Superior temporal gyrus (tissue), 1 donor: ENCODE measurements around the gene SLC7A6.

Experiments used
- DNase-seq: peaks from one replicate; pipeline ENCODE4 v3.0.0-alpha.2; 2016; ENCODE audit errors: extremely low spot score

The SLC7A6 gene

DNA sequence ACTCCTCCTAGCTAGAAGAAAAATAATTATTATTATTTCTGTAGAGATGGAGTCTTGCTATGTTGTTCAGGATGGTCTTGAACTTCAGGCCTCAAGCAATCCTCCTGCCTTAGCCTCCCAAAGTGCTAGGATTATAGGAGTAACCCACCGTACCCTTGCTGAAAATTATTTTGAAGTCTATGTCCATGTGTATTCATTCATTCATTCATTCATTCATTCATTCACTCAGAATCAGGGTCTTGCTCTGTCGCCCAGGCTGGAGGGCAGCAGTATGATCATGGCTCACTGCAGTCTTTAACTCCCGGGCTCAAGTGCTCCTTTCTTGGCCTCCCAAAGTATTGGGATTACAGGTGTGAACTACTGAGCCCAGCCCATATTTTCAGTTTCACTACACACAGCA, 42.3 kb downstream of the SLC7A6 start:
- no peak for DNase-seq

DNA sequence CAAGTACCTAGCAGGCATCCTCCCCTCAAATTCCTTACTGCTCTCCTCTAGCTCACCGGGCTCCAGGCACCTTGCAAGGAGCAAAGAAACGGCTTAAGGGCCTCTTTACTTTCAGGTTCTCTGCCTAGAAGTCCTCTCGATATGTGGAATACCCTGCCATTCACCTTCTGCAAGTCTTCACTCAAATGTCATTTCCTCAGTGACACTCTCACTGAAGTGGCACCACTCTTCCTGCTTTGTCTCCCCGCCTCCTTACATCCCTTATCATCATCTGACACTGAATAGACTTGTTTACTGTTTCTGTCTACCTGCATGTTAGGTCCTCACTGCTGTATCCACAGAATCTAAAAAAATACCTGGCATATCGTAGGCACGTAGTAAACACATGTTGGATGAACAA, 45.5 kb downstream of the SLC7A6 start:
- no peak for DNase-seq

DNA sequence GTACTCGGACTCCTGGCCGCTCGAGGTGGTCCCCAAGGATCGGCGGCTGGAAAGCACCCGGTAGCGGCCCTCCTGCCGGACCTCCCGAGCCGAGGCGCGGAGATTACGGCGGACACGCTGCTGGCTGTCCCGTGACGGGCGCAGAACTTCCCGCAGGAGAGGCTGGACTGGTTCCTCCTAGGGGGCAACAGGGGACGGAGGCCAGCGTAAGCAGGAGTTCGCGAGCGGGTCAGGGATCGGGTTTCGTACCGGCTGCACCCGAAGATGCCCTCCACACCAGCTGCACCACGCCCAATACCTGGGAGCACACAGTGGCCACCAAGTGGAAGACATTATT, 46.1 kb downstream of the SLC7A6 start:
- no peak for DNase-seq

DNA sequence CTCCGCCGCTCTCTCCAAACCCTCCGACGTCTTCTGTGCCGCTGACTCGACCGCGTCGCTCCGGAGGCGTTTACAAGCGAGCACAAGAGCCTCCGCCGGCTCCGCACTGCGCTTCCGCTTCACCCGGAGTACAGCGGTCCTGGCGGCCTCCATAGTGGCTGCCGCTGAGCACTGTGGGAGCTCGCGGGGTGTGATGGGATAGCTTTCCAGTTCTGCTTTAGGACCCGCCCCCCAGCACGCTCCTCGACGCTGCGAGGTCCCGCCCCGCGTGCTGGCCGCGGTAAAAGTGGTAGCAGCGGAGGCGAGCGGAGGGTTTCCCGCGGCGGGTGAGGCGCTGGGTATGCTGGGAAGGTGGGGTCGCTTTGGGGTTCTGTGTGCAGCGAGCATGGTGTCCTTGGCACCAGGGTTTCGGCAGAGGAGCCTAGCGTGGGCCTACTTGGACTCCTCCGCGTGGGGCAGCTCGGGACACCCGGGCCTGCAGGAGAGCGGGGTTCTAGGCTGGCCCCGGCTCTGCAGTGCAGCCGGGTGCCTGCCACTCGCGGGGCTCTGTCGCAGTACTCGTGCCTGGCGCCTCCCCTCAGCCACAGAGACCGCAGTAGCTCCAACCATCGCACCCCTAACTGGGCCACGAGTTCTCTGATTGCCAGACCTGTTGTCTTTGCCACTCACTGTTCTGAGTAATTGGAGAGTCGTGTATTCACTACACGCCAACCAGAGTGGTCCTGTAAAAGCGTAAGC, 46.6 kb downstream of the SLC7A6 start, which contains the start of the genes PRMT7 and SLC7A6OS:
PRMT7 (plus strand) TSS at position 246 of the 738 bp plus-strand sequence. CDS start 4,961 bp downstream, outside the sequence.
SLC7A6OS (minus strand) TSS at position 173 of the 738 bp plus-strand sequence; CDS start at position 153, 20 bp downstream.
- DNase-seq: peak; percentile 96

DNA sequence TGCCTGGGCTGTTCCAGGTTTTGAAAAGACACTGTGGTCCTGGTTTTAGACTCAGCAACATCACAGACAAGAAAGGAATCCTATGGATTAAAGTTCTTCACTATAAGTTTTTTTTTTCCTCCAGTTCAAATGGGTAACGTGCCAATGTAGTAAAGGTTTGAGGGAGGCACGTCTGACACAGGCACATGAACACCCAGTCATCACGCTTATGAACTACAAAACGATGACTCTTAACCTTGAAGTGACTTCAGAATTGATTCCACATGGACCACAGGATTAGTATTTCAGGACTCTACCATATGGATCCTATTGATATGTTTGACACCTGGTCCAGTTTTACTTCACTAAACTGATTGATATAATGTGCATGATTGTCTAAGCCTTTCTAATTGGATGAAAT, 48.8 kb downstream of the SLC7A6 start:
- DNase-seq: no peak

DNA sequence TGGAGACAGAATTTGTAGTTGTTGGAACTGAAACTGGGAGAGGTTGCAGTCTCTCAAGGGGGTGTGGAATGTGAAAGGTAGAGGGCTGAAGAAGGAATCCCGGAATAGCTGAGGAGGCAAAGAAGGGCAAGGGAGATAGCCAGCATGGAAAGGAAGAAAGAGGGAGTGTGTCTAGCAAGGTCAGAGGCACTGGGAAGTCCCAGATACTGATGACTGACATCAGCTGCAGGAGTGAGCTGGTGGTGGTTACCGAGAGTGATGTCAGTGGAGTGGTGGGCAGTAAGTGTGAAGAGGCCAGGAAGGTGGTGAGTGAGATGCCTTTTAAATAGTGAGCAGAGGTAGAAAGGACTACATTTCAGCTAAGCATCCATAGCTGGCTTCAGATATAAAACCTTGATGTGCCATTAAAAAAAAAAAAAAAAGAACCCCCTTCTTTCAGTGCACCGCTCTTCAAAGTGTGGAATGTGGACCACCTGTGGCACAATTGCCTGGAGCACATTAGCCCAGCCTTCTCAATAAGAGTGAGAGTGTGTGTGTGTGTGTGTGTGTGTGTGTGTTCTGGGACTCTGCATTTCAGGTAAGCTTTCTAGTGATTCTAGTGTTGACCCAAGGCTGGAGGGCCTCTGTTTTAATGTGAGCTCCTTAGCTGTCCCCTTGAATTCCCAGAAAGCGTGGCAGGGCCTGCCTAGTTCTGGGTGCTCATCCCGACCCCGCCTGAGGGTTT, 55.0 kb downstream of the SLC7A6 start:
- DNase-seq: no peak

DNA sequence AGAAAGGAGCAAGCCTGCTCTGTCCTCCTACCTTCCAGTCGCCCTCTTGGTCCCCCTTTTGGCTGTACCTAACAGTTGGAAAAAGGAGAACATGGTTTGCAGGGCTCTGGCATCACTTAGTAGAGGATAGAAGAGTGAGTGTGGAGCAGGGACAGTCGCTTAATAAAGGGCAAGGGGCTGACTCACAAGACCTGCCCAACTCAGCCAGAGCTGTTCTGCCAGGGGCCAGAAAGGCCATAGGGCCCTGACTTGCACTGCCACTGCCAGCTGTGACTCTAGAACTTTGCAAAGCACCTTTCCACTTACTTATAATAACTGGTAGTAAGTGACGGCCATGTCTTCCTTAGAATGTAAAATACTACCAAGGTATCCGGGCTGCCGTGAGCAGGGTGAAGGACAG, 60.0 kb downstream of the SLC7A6 start:
- DNase-seq: no peak

DNA sequence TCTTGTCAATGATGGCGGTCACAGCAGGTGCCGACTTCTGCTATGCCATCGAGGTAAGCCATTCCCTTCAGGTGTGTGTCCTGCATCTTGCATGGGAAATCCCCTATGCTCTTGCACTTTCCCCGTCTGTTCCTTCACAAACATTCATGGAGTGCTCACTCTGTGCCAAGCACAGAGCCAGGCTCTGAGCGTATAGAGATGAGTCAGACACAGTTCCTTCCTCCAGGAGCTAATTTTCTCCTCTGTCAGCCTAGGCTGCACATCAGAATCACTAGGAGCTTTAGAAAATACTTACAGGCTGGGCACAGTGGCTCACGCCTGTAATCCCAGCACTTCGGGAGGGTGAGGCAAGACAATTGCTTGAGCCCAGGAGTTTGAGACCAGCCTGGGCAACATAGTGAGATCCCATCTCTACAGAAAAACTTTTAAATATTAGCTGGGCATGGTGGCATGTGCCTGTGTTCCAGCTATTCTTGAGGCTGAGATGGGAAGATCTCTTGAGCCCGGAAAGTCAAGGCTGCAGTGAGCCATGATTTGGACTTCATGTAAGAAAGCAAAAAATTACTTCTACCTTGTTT, 60.5 kb downstream of the SLC7A6 start:
- no peak for DNase-seq

DNA sequence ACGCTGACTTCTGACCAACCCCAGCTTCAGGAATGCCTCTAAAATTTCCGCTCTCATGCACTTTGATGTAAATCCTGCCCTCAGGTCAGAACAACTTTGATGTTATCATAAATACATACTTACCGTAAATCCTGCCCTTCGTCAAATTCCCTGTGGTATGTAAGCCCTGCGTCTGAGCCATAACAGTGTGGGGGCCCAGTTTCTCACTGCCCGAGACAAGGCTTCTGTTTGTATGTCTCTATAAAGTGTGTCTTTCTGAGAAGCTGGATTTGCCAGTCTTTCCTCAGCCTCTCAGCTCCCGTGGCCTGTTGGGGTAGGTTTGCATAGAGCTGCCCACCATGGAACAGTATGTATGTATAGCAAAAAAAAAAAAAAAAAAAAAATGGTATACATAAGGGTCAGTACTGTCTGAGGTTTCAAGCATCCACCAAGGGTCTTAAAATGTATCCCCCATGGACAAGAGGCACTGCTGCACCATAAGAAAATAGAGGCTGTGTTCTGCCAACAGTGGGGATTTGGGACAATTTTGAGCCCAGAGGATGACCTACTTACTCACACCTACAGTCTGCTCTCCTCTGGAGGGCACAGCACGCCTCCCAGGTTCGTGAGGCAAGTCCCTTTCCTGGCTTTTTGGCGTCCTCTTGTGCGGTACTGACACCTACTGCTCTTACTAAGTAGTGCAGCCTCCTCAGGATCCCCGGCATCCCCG, 64.0 kb downstream of the SLC7A6 start:
- DNase-seq: peak; percentile 94

DNA sequence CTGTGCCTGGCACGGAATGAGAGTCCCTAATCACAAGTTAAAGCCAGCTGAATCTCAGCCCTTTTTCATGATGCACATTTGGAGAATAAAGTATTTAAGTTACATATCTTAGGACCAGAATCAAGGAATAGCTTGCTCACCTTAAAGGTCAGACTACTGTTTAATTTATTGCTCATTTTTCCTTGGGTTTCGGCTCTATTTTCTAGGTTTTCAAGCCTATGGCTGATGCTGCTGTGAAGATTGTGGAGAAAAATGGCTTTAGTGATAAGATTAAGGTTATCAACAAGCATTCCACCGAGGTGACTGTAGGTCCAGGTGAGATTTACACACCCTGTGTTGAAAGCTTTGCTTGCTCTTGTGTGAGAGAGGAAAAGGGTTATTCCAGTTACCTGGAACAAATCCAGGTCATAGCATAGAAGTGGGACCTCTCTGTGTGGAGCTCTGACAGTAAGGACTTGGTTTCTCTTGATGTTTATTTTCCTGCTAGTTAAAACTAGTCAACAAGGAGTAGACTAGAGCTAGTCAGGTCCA, 64.6 kb downstream of the SLC7A6 start:
- DNase-seq: no peak

DNA sequence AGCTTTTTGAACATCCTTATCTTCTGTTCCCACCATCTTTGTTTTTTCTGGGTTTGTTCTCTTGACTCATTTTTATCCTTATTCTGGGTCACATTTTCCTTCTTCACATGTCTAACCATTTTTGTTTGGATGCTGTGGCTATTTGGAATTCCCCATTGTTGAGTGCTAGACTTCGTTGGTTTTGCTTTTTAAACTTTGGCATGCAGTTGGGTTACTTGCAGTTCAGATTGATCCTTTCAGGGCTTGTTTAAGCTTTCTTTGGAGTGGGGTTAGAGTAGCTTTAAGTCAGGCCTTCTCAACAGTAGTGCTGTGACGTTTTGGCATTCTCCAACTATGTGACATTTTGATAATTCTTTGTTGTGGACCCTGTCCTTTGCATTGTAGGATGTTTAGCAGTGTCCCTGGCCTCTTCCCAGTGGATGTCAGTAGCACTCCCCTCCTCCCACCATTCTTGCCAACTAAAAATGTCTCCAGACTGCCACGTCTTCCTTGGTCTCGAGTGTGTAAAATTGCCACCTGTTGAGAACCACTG, 67.6 kb downstream of the SLC7A6 start:
- no peak for DNase-seq

DNA sequence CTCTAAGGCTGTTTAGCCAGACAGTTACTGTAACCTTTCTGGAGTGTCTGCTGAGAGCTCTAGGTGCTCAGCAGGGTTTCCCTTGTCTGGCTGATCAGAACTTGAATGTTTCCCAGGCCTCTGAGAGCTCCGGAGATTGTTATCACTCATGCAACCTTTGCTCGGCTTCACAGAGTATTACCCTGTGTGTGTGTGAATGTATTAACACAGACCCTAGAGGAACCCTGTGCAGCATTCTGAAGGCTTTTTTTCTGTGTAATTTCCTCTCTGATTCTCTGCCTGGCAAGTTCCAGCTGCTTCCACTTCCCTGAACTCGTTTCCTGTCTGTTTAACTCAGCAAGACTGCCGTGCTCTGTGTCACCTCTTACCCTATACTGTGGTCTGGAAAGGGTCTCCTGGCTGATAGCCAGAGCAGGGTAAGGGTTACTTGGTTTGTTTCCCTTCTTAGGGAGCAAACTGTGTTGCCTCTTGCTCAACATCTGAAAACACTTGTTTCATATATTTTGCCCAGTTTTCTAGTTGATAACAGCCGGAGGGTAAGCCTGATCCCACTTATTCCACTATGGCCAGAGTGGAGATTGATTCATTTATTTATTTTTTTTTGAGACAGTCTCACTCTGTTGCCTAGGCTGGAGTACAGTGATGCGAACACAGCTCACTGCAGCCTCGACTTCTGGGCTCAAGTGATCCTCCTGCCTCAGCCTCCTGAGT, 68.2 kb downstream of the SLC7A6 start:
- DNase-seq: peak; percentile 29

DNA sequence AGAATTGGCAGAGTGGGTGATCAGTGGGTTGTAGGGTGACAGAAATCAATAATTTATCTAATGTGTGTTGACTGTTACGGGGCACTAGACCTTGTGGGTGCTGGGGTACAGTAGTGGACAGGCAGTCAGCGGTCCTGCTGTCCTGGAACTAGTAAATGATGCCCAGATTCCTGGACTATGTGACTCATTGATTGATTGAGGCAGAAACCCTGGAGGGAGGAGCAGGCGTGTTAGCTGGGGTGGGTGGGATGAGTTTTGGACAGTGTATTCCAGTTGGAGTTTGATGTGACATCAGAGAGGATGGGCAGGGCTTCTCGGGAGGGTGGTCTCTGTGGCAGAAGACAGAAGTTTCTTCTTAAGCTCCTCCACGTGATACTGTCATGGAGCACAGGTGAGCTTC, 70.8 kb downstream of the SLC7A6 start:
- DNase-seq: no peak

DNA sequence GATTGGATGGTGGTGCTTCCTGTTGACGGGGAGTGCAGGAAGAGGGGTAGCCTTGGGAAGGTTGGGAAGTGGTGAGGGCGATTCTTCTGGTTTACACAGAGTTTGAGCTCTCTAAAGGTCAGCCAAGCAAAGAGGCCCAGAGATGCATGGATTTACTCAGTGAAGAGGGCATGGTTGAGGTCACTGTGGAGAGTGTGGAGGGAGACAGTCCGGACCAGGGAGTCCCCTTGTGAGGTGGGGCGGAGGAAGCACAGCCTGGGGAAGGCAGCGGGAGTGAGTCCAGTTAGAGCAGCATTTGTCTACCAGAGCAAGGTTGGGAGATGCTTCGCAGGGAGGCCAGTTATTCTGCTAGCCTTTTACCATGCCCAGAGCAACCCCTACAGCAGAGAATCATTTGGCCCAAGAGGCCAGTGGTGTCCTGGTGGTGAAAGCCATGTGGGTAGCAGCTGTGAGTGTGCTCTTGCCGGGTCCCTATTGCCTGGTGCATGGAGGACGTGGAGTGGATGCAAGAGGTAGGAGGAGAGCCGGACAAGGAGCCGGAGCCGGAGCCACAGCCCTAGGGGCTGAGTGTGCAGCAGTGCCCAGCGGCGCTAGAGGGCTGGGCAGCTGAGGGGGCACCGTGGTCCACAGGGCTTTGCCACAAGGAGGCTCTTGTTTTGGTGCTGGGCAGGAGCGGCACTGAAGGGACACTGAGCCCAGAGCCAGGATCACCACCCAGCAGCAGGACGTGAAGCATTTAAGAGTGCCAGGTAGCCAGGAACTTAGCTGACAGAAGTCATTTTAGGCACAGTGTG, 74.2 kb downstream of the SLC7A6 start:
- no peak for DNase-seq

DNA sequence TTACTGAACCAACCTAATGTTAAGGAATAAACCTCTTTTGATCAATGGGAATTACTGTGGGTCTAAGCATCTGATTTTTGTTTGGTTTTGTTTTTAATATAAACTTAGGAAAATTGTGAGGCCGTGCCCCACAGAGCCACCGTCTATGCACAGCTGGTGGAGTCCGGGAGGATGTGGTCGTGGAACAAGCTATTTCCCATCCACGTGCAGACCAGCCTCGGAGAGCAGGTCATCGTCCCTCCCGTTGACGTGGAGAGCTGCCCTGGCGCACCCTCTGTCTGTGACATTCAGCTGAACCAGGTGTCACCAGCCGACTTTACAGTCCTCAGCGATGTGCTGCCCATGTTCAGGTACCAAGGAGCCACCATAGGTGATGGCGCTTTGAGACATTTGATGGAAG, 74.9 kb downstream of the SLC7A6 start:
- DNase-seq: no peak

DNA sequence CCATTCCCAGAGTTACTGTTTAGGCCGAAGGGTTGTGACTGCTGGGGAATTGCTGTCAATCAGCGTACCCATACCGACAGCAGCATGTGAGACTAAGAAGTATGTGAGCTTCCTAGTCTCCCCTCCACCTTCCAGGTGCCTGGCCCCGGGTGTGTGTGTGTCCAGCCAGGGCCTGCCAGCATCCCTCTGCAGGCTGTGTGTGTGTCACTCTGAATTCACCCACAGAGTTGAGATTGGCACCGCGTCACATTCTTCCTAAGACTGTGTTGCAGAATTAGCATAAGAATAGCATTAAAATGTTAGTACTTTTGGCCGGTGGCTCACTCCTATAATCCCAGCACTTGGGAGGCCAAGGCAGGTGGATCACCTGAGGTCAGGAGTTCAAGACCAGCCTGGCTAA, 78.3 kb downstream of the SLC7A6 start:
- DNase-seq: no peak

DNA sequence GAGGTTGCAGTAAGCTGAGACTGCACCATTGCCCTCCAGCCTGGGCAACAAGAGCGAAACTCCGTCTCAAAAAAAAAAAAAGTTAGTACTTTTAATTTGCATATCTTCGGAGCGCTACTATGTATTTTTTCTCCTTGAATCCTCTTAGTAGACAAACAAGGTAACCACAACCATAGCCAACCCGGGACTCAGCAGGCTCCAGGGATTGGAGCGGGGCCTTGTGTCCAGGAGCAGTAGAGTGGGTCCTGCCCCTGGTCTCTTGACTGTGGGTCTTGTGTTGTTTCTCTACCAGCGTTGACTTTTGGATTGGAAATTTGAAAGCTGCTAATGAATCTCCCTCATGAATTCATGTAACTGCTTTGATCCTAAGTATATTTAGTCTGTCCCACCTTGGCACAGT, 78.8 kb downstream of the SLC7A6 start:
- no peak for DNase-seq

DNA sequence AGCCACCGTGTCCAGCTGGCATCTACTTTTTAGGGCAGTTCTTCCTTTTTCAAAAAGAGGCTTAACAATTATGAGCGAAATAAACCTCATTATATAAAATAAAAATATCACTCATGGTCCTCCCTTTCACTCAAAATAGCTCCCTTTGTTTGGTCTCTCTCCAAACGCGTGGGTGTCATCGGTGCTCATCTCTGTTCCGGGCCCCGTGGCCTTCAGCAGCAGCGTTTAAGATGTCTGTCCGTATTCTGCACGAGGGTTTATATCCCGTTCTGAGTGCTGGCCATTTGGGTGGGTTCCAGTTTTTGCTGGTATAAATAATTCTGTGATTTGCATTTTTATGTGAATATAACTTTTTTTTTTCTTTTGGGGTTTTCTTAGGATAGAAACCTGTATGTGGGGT, 79.9 kb downstream of the SLC7A6 start:
- peak; percentile 30 for DNase-seq

DNA sequence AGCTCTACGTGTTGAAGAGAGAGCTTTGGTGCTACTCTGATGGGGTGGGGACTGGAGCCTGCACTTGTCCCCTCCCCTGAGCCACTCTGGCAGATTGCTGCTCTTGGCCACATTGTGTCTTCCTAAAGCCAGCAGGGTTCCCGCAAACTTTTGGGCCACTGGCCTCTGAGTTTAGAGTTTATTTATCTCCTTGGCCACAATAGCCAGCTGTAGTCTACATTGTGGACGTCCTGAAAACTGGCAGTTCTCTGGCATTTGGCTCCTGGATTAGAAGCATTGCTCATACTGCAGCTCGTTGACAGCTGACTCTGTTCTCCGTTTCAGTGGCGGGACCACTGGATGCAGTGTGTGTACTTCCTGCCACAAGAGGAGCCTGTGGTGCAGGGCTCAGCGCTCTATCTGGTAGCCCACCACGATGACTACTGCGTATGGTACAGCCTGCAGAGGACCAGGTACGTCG, 81.1 kb downstream of the SLC7A6 start:
- DNase-seq: no peak

DNA sequence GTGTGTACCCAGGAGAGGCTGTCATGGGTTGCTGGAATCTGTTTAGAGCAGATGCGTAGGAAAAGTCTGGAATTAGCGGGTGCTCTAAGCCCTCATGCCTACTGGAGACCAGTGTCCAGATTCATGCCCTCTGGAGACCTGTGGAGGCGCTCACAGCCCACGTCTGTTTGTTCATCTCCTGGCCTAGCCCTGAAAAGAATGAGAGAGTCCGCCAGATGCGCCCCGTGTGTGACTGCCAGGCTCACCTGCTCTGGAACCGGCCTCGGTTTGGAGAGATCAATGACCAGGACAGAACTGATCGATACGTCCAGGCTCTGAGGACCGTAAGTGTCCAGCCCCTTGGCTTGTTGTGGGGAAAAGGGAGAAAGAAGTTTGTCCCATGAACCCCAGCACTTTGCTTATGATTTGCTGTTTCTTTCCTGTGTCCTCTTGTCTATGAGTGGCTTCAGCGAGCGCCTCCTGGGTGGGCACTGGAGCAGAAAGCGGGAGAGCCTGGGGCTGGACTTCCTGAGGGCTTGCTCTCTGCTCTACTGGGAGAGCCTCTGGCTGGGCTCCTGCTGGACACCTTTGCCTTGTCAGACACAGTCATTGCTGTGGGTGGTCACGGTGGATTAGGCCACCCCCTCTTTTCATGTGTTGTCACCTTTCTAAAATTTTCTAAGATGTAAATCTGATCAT, 81.8 kb downstream of the SLC7A6 start:
- DNase-seq: no peak
